Daoy (cell line): ENCODE measurements around the gene PRMT7. TPM values are rescaled to one million over a fixed set of nuclear protein-coding genes. Genes with fewer than 3 reads are reported as not detected.

ENCODE experiments used
- DNase-seq: peaks from one replicate; pipeline ENCODE4 v3.0.0-alpha.2; 2015; ENCODE audit warnings: low read depth
- total RNA-seq: library from RNA; depleted of rRNA; stranded (reverse); fragments of >200 nt; shearing (Covaris generic); gene quantifications from 2 replicates; pipeline ENCODE4 v1.2.3, GENCODE V29; 2014; rRNA removed

PRMT7 gene
- total RNA-seq: 37.9 and 74.9 TPM in 2 replicates

DNA sequence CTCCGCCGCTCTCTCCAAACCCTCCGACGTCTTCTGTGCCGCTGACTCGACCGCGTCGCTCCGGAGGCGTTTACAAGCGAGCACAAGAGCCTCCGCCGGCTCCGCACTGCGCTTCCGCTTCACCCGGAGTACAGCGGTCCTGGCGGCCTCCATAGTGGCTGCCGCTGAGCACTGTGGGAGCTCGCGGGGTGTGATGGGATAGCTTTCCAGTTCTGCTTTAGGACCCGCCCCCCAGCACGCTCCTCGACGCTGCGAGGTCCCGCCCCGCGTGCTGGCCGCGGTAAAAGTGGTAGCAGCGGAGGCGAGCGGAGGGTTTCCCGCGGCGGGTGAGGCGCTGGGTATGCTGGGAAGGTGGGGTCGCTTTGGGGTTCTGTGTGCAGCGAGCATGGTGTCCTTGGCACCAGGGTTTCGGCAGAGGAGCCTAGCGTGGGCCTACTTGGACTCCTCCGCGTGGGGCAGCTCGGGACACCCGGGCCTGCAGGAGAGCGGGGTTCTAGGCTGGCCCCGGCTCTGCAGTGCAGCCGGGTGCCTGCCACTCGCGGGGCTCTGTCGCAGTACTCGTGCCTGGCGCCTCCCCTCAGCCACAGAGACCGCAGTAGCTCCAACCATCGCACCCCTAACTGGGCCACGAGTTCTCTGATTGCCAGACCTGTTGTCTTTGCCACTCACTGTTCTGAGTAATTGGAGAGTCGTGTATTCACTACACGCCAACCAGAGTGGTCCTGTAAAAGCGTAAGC, at the start of gene PRMT7, which contains the start of gene SLC7A6OS:
Gene PRMT7, plus strand, starts transcription at position 246 of the 738 bp plus-strand sequence. CDS start 4,961 bp downstream, outside the sequence.
Gene SLC7A6OS, minus strand, starts transcription at position 173 of the 738 bp plus-strand sequence. Its CDS starts 20 bp downstream, at position 153.
- DNase-seq: peak; percentile 90

GRCh38 chr16:68263559-68264127, 47.2 kb upstream of the PRMT7 start:
- no peak for DNase-seq

GRCh38 chr16:68264128-68265077, 46.4 kb upstream of the PRMT7 start, which contains the start of gene SLC7A6:
Gene SLC7A6, plus strand, starts transcription at chr16:68264526. Its CDS starts 10,201 bp downstream, at chr16:68274727.
- peak; percentile 88 for DNase-seq

- peak; percentile 77 for DNase-seq
Observed at GRCh38 chr16:68265078-68265920, 45.5 kb upstream of the PRMT7 start.

GRCh38 chr16:68267612-68268405, 43.0 kb upstream of the PRMT7 start:
- no peak for DNase-seq

DNA sequence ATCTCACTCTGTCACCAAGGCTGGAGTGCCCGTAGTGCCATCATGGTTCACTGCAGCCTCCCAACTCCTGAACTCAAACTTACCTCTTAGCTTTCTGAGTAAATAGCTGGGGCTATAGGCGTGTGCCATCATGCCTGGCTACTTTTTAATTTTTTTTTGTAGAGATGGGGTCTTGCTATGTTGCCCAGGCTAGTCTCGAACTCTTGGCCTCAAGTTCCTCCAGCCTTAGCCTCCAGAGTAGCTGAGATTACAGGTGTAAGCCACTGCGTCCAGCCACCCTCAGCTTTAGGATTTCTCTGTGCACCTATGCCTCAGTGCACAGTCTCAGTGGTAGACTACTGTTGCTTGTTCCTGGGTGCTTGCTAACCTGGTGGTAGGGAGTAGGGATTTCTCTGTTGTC, 41.0 kb upstream of the PRMT7 start:
- DNase-seq: no peak

DNA sequence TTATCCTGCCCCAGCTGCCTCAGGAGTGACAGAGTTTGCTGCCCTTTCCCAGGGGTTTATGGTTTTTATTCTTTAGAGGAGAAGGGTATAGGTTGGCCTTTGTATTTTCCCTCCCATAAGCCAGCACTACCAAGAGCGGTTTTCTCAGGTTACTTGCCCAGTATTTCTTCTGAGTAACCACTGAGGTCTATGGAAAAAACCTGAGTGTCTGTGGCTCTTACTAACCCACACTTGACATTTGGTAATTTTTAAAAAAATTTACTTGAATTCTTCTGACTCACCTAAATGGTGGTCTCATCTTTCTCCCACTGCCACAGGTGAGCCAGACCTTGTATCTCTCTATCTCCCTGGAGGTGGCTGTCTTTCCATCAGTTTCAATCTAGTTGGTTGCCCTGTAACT, 40.5 kb upstream of the PRMT7 start:
- DNase-seq: no peak

- no peak for DNase-seq
Observed at GRCh38 chr16:68272507-68273209, 38.2 kb upstream of the PRMT7 start.

GRCh38 chr16:68273459-68273858, 37.4 kb upstream of the PRMT7 start:
- DNase-seq: no peak

- no peak for DNase-seq
Observed at GRCh38 chr16:68273896-68274295, 36.9 kb upstream of the PRMT7 start.

DNA sequence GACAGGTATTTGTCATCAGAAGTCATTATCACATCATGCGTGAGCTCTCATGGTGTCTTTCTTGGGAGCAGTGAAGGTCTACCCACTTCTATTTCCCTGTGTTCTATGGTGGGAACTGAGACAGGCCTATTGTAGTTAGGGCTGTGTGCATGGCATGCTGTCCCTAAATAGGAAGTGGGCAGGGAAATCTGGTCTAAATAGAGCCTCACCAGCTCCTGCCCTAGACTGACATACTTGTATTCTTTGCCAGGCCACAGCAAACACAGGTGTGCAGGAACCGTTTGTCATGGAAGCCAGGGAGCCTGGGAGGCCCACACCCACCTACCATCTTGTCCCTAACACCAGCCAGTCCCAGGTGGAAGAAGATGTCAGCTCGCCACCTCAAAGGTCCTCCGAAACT, 36.4 kb upstream of the PRMT7 start:
- DNase-seq: no peak

- DNase-seq: no peak
Observed at GRCh38 chr16:68275611-68276191, 35.1 kb upstream of the PRMT7 start.

DNA sequence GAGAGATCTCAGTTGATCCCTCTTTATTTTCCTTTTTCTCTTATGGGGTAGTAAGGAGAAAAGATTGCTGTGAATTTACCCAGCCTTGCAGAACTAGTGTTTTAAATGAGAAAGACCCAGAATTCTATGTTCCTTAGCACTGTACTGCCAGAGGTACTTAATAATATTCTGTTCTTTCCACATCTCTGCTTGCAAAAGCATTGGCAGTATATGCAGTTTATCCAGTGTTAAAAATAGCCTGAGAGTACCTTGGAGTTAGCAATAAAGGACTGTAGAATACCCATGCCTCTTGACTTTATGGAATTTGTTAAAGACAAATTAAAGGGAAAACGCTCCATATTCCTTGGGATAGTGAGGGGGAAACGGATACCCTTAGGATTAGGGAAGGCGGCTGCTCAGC, 34.6 kb upstream of the PRMT7 start:
- DNase-seq: no peak

DNA sequence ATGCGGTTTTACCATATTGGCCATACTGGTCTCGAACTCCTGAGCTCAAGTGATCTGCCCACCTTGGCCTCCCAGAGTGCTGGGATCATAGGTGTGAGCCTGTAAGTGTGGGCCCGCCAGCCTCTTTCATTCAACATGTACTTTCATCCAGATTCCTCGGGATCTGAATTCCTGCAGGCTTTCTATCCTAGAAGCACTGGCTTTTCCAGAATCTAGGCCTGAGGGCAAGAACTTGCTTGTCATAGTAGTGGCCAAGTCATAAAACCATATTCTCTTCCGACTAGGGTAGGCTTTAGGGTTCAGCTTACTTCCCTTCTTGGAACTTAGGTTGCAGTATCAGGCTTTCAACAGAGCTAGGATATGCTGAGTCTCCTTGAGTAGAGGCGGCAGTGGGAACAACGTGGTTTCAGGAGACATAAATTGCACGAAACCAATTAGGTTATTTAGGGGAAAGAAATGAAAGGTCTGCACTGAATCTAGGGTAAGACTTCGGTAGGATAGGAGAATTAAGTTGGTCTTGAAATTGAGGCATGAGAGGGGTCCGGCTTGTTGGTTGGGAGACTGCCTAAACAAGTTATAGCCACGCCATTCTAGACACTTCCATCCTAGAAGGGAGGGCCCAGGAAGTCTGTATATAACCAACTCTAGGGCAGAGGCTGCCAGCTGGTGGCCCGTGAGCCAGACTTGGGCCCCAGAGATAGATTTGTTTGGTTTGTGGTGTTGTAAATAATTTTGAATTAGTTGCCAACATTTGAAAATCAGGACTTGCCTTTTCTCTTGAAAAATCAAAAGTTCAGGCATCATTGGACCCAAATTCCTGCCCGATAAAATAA, 30.9 kb upstream of the PRMT7 start:
- DNase-seq: no peak

DNA sequence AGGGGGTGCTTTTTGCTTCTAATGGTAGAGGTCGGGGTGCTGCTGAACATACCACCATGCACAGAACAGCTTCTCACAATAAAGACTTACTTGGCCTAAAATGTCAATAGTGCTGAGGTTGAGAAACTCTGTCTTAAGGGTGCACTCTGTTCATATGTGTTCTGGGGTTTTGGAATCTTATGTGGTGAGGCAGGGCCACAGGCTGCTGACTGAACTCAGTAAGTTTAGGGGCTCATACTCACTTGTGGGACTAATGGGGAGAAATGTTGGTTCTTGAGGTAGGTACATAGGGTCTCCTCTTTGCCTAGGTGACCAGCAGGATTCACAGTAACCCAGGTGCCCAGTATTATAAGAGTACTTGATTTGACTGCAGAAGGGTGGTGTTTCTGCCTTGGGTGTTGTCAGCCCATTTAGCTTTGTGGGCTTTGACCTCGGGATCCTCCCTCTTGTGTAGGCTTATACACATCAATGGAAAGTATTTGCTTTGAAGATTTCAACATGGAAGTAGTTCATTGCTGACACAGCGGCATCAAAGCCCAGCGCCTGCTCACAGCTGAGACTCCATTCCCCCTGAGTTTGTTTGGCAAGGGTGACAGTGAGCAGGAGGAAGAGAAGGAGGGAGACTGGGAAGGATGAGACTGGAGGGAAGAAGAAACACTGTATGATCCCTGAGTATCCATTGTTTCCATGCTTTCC, 29.3 kb upstream of the PRMT7 start:
- DNase-seq: no peak

GRCh38 chr16:68282064-68282452, 28.8 kb upstream of the PRMT7 start:
- no peak for DNase-seq

- DNase-seq: no peak
Observed at GRCh38 chr16:68283346-68283745, 27.5 kb upstream of the PRMT7 start.
